GM23338 (cell line): Measurements from ENCODE around the gene MCM3.

Experiments
- CTCF ChIP-seq, 2 experiments: fragments of 200-600 bp in 1 of 2; sonication (generic) in 1 of 2; conservative IDR thresholded peaks; 2 replicates each; pipeline versions ENCODE4 v1.5.1 to v1.6.1; 2016 to 2017; ENCODE audit warnings: antibody characterized with exemption in 2 of 2, low read depth in 2 of 2, mild to moderate bottlenecking in 2 of 2, moderate library complexity in 1 of 2
- EZH2 ChIP-seq: fragments of 200-600 bp; sonication (generic); IDR thresholded peaks from one replicate; pipeline ENCODE4 v1.8.0; 2017; ENCODE audit warnings: antibody characterized with exemption, mild to moderate bottlenecking, low read depth; ENCODE audit not compliant: unreplicated experiment
- EZH2phosphoT487 ChIP-seq: fragments of 200-600 bp; sonication (generic); IDR thresholded peaks from one replicate; pipeline ENCODE4 v1.8.1; 2018; ENCODE audit warnings: antibody characterized with exemption; ENCODE audit not compliant: unreplicated experiment
- JUNB ChIP-seq: IDR thresholded peaks from one replicate; pipeline ENCODE4 v1.6.1; 2016; ENCODE audit warnings: antibody characterized with exemption; ENCODE audit not compliant: unreplicated experiment
- POLR2AphosphoS5 ChIP-seq: IDR thresholded peaks from 2 replicates; pipeline ENCODE4 v1.6.1; 2016; ENCODE audit warnings: antibody characterized with exemption, low read depth
- ZNF114 ChIP-seq: fragments of 250-450 bp; sonication (Bioruptor Pico); IDR thresholded peaks from 2 replicates; pipeline ENCODE4 v1.5.0; 2020; ENCODE audit warnings: mild to moderate bottlenecking, moderate library complexity

- TF ChIP-seq CTCF (conservative IDR thresholded peaks at IDR 0.05; ENCODE audit: low read depth in 2 of 2) (peak; percentile 89 to 97), EZH2phosphoT487 (no peak), POLR2AphosphoS5 (no peak), EZH2 (no peak), ZNF114 (CRISPR knock-in tag) (no peak), JUNB (no peak)
Measured at GRCh38 chr6:52263709-52264540, 20.6 kb downstream of the MCM3 start.
